ENCODE measurements around the gene APPL2.

APPL2 gene

GRCh38 chr12:105272152-105272551 is 36.2 kb upstream of the APPL2 start:
- Histone ChIP-seq H3K27ac (no peak overlapping the region), H3K27me3 (no peaks in the 10 kb centered on the region), H3K36me3 (no peaks in the 10 kb centered on the region), H3K4me1 (ENCODE audit: control insufficient read depth in 1 of 2, insufficient read depth in 1 of 2, low read depth in 1 of 2, low read length in 1 of 2) (peaks cover 0 to 8% of the 10 kb centered on the region in 2 experiments), H3K9me3 (no peaks in the 10 kb centered on the region), H3K4me3 (ENCODE audit: low read depth in 1 of 2, low read length in 1 of 2) (no peak overlapping the region)
- TF ChIP-seq, protein P1, sequence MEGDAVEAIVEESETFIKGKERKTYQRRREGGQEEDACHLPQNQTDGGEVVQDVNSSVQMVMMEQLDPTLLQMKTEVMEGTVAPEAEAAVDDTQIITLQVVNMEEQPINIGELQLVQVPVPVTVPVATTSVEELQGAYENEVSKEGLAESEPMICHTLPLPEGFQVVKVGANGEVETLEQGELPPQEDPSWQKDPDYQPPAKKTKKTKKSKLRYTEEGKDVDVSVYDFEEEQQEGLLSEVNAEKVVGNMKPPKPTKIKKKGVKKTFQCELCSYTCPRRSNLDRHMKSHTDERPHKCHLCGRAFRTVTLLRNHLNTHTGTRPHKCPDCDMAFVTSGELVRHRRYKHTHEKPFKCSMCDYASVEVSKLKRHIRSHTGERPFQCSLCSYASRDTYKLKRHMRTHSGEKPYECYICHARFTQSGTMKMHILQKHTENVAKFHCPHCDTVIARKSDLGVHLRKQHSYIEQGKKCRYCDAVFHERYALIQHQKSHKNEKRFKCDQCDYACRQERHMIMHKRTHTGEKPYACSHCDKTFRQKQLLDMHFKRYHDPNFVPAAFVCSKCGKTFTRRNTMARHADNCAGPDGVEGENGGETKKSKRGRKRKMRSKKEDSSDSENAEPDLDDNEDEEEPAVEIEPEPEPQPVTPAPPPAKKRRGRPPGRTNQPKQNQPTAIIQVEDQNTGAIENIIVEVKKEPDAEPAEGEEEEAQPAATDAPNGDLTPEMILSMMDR (IDR thresholded peaks at IDR 0.05): no peak

DNA sequence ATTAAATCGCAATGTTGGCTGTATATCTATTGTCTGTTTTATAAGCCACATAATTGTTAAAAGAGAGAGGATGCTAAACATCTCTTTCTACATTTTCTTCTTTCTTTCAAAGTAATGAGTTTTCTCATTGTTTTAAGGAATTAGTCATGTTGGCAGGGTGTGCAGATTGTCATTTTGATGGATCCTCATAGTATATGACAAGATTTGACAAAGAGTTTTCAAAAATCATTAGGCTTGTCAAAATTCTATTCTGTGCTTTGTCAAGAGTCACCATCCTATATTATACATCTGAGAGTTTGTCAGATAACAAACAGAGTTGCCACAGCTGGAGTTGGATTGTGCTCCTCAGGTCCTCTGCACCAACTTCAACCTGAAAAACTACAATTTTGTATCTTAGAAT is 35.4 kb upstream of the APPL2 start:
- H3K9me3 ChIP-seq: no peaks in the 10 kb centered on the region
- H3K36me3 ChIP-seq: no peaks in the 10 kb centered on the region
- H3K27me3 ChIP-seq: no peaks in the 10 kb centered on the region
- H3K4me1 ChIP-seq (ENCODE audit: control insufficient read depth in 1 of 2, insufficient read depth in 1 of 2, low read depth in 1 of 2, low read length in 1 of 2): peaks cover 0 to 3% of the 10 kb centered on the region in 2 experiments
- no peak overlapping the region for H3K27ac ChIP-seq
- TF ChIP-seq, protein P1 (IDR thresholded peaks at IDR 0.05): no peak
- H3K4me3 ChIP-seq (ENCODE audit: low read depth in 1 of 2, low read length in 1 of 2): no peak overlapping the region

DNA sequence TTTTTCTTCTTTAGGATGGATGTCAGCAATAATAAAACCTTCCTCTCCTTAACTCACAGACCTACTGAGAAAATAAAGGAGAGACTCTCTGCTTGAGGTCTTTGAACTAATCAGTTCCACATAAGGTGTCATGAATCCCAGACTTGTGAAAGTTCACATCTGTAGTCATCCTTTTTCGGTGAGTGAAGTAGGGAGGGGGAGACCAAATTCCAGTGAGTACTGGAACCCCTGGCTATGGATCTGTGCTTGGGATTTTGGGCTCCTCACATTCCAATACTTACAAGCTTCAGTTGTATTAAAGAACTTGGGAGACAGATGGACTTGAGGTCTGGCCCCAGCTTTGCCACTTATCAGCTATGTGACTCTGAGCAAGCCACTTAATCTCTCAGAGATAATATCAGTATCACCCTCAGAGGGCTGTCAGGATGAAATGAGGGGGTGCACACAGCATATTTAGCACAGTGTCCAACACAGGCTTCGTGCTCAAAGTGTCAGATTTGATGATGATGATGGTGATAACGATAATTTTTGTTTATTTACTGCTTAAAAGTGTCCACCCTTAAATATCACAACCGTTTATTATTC is 34.8 kb upstream of the APPL2 start:
- TF ChIP-seq, protein P1 (IDR thresholded peaks at IDR 0.05): no peak
- H3K36me3 ChIP-seq: no peaks in the 10 kb centered on the region
- no peaks in the 10 kb centered on the region for H3K4me1 ChIP-seq (ENCODE audit: control insufficient read depth in 1 of 2, insufficient read depth in 1 of 2, low read depth in 1 of 2, low read length in 1 of 2)
- H3K4me3 ChIP-seq (ENCODE audit: low read depth in 1 of 2, low read length in 1 of 2): no peak overlapping the region
- no peaks in the 10 kb centered on the region for H3K27me3 ChIP-seq
- H3K27ac ChIP-seq: no peak overlapping the region
- no peaks in the 10 kb centered on the region for H3K9me3 ChIP-seq

DNA sequence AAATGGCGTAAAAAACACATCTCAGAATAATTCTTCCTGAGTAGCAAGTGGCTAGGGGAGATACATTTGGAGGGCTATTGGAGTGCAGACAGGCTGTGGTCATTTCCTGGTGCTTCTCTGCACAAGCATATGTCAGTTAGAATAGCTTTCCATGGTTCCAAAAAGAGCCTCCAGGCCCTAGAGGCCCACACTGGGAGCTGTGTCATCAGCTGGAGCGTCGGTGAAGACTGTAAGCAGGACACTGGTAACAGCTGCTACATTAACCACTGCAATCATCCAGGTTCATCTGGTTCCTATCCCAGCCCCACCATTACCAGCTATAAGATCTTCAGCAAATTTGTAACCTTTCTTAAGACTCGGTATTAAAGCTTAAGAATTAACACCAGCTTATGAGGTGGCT is 31.7 kb upstream of the APPL2 start:
- no peak overlapping the region for H3K4me3 ChIP-seq (ENCODE audit: low read depth in 1 of 2, low read length in 1 of 2)
- H3K9me3 ChIP-seq: no peaks in the 10 kb centered on the region
- no peaks in the 10 kb centered on the region for H3K27me3 ChIP-seq
- no peaks in the 10 kb centered on the region for H3K4me1 ChIP-seq (ENCODE audit: control insufficient read depth in 1 of 2, insufficient read depth in 1 of 2, low read depth in 1 of 2, low read length in 1 of 2)
- no peaks in the 10 kb centered on the region for H3K36me3 ChIP-seq
- TF ChIP-seq, protein P1 (IDR thresholded peaks at IDR 0.05): no peak
- H3K27ac ChIP-seq: no peak overlapping the region

DNA sequence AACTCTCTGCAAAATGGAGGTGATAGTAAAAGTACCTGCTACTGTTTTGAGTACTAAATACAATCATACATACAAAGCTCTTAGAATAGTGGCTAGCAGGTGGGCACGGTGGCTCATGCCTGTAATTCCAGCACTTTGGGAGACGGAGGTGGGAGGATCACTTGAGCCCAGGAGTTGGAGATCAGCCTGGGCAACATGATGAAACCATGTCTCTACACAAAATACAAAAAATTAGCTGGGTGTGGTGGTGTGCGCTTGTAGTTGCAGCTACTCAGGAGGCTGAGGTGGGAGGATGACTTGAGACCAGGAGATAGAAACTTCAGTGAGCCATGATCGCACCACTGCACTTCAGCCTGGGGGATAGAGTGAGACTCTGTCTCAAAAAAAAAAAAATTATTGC is 28.8 kb upstream of the APPL2 start:
- Histone ChIP-seq H3K4me3 (ENCODE audit: low read depth in 1 of 2, low read length in 1 of 2) (no peak overlapping the region), H3K27me3 (no peaks in the 10 kb centered on the region), H3K4me1 (ENCODE audit: control insufficient read depth in 1 of 2, insufficient read depth in 1 of 2, low read depth in 1 of 2, low read length in 1 of 2) (no peaks in the 10 kb centered on the region), H3K27ac (no peak overlapping the region), H3K36me3 (no peaks in the 10 kb centered on the region), H3K9me3 (no peaks in the 10 kb centered on the region)
- TF ChIP-seq, protein P1 (IDR thresholded peaks at IDR 0.05): no peak
